Stimulated activated naive CD8-positive, alpha-beta T cell treated with anti-CD3 and anti-CD28 coated beads, Interleukin-15, Interleukin-2, amounts not matched to agents 100 ng/mL and 50 ng/mL, for 24 hours (primary cell): ENCODE data around the gene KISS1.

Experiments
- H3K27ac Mint-ChIP-seq: one replicate; pipeline ENCODE4 v1.8.0; 2021; ENCODE audit warnings: mild to moderate bottlenecking, mixed read lengths
- H3K27me3 Mint-ChIP-seq: one replicate; pipeline ENCODE4 v1.8.0; 2021; ENCODE audit warnings: mixed read lengths
- H3K36me3 Mint-ChIP-seq: one replicate; pipeline ENCODE4 v1.8.0; 2021; ENCODE audit warnings: low read depth, mixed read lengths
- H3K4me1 Mint-ChIP-seq: one replicate; pipeline ENCODE4 v1.8.0; 2021; ENCODE audit warnings: low read depth, mixed read lengths
- H3K4me3 Mint-ChIP-seq: one replicate; pipeline ENCODE4 v1.8.0; 2021; ENCODE audit warnings: mild to moderate bottlenecking, mixed read lengths
- H3K9me3 Mint-ChIP-seq: one replicate; pipeline ENCODE4 v1.8.0; 2021; ENCODE audit warnings: mixed read lengths

Gene KISS1

DNA sequence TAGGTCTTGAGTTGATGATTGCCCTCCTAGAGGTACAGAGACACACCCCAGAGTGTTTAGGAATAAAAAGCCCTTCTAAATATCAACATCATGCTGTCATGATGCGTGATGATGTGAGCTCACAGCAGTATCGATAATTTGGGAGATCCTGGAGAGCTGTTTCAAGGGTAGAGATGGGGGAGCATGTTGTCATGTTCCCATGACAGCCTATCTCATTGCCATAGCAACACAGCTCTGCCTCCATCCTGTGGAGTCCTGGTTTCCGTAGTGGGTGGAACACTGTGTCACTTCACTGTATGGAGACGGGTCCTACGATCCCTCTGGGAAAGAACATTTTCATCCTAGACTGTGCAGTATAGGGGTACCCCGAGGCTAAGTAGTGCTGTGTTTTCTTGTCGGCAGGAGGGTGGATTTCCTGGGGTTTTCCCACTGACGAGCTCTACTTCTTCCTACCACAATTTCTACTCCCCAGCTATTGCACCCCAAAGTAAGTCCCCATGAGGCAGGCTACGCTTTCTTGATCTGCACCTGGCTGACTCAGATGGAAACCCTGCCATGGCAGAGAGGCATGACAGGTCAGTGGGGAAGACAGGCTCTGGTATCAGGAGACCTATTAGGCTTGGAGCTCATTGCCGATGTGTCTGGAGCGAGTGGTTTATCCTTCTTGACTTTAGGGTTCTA lies 7.2 kb downstream of the KISS1 start:
- Mint-ChIP-seq H3K36me3 (no peaks in the 10 kb centered on the region), H3K4me3 (peak overlapping the region; percentile 21), H3K4me1 (peaks cover 20% of the 10 kb centered on the region), H3K27me3 (peaks cover 49% of the 10 kb centered on the region), H3K27ac (no peak overlapping the region), H3K9me3 (no peaks in the 10 kb centered on the region)

DNA sequence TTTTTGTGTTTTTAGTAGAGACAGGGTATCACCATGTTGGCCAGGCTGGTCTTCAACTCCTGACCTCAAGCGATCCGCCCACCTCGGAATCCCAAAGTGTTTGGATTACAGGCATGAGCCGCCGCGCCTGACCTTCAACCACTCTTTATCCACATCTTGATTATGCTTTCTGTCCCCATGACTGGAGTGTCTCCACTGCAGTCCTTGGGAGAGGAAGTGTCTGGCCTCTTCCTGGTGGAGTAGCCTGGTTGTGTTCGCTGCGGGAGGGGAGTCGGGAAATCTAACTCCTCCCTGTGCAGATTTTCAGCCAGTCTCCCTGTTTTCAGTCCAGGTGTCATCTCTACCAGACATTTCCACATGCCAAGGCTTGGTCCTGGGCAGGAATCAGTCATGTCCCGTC lies 9.7 kb downstream of the KISS1 start:
- Mint-ChIP-seq H3K4me1 (peaks cover 20% of the 10 kb centered on the region), H3K4me3 (no peak overlapping the region), H3K27me3 (peaks cover 40% of the 10 kb centered on the region), H3K36me3 (no peaks in the 10 kb centered on the region), H3K27ac (no peak overlapping the region), H3K9me3 (no peaks in the 10 kb centered on the region)

DNA sequence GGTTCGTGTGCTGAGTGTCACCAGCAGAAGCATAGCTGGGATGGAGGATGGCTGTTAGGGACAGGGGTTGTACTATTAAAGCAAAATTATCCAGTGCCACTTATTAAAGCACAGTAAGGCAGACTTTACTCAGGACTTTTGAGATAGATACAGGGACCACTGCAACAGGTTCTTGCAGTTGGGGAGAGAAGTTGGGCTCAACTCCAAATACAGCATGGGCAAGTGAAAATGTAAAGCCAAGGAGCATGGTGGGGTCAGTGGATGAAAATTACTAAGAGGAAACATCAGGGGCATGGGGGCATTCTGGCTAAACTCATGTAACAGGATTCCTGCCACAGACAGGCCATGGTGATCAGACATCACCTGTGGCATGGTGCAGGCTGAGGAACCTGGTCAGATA lies 15.2 kb downstream of the KISS1 start:
- H3K9me3 Mint-ChIP-seq = no peaks in the 10 kb centered on the region
- H3K4me3 Mint-ChIP-seq = no peak overlapping the region
- no peaks in the 10 kb centered on the region for H3K27me3 Mint-ChIP-seq
- no peaks in the 10 kb centered on the region for H3K4me1 Mint-ChIP-seq
- no peak overlapping the region for H3K27ac Mint-ChIP-seq
- no peaks in the 10 kb centered on the region for H3K36me3 Mint-ChIP-seq

DNA sequence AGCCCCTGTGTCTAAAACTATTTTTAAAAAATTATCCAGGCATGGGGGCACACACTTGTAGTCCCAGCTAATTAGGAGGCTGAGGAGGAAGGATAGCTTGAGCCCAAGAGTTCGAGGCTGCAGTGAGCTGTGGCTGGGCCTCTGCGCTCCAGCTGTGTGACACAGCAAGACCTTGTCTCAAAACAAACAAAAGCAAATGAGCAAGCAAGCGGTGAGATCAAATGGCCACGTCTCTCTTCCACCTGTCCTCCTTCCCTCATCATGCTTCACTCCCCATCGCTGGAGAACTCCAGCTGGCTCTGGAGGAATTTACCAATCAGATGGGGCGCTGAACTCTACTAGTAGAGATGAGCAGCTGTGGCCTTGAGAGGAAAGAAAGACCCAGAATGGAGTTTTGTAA lies 16.2 kb downstream of the KISS1 start:
- Mint-ChIP-seq H3K4me1 (no peaks in the 10 kb centered on the region), H3K27me3 (no peaks in the 10 kb centered on the region), H3K27ac (no peak overlapping the region), H3K36me3 (no peaks in the 10 kb centered on the region), H3K4me3 (no peak overlapping the region), H3K9me3 (no peaks in the 10 kb centered on the region)

DNA sequence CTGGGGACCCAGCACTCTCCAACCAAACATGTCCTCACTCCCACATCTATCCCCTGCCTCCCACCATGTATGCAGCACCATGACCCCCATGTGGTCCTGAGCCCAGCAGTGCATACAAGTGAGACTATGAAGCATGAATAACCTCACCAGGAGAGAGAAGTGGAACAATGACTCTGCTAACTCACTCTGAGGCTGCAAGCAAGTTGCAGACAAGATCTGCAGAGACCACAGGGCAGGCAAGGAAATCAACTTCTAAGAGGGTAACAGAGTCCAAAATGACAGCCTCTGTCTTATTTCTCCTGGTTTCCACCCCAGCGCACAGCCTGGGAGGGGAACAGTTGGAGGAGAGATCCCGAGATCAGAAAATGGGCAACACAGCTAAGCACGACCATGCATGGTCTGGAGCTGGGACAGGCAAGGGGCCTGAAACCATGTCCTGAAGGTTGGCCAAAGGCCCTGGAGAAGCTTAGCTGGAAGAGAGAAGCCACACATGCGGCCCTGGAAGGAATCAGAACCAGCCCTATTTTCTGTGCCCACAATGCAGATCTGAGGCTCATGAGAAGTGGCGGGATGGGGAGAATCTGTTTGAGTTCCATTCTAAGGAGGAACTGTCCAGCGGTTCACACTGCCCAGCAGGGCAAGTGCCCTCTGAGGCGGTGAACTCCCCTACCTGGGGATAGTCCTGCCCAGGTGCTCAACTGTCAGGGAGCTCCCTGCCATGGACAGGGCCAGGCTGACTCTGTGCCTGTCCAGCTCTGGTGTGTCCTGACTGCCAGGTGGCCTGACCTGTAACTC lies 17.6 kb downstream of the KISS1 start:
- H3K27ac Mint-ChIP-seq = no peak overlapping the region
- peaks cover 3% of the 10 kb centered on the region for H3K27me3 Mint-ChIP-seq
- no peak overlapping the region for H3K4me3 Mint-ChIP-seq
- H3K9me3 Mint-ChIP-seq = peaks cover 2% of the 10 kb centered on the region
- no peaks in the 10 kb centered on the region for H3K4me1 Mint-ChIP-seq
- H3K36me3 Mint-ChIP-seq = no peaks in the 10 kb centered on the region

DNA sequence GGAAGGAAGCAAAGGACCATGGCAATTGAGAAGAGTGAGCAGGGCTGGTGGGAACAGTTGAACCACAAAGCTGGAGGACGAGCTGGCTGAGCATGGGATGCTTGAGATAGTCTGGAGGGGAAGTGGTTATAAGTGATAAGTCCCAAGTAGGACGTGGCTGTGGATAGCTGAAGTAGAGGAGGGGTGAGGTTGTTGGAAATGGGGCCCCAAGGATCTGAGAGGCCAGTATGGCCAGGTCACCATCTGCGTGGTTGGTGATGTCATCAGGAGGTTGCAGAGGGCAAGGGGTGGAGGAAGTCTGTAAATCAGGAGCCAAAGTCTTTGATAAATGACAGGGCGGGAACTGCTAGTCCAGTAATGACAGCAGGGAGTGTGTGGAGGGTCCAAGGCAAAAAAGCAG lies 19.2 kb downstream of the KISS1 start:
- no peaks in the 10 kb centered on the region for H3K4me1 Mint-ChIP-seq
- no peak overlapping the region for H3K4me3 Mint-ChIP-seq
- H3K9me3 Mint-ChIP-seq = peaks cover 4% of the 10 kb centered on the region
- H3K27ac Mint-ChIP-seq = no peak overlapping the region
- H3K36me3 Mint-ChIP-seq = no peaks in the 10 kb centered on the region
- H3K27me3 Mint-ChIP-seq = peaks cover 6% of the 10 kb centered on the region

DNA sequence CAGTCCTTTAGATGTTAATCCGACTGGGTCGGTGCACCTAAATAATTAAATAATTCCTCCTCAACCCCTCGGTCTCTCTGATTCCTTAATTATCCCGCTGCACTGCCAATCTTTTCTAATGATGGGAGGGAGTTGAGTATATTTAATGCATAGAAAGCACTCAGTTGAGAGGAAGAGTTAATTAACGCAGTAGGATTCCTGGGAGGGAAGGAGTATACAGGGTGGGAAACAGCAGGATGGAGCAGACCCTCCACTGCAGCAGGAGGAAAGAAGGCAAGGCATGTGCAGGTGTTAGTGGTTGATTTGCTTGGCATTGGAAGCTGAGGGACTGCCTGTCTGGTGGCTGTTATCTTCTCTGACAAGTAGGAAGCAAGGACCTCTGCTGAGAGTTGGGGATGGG lies 20.2 kb downstream of the KISS1 start:
- H3K4me1 Mint-ChIP-seq = no peaks in the 10 kb centered on the region
- no peak overlapping the region for H3K27ac Mint-ChIP-seq
- H3K4me3 Mint-ChIP-seq = no peak overlapping the region
- peaks cover 6% of the 10 kb centered on the region for H3K27me3 Mint-ChIP-seq
- H3K36me3 Mint-ChIP-seq = no peaks in the 10 kb centered on the region
- H3K9me3 Mint-ChIP-seq = peaks cover 11% of the 10 kb centered on the region

DNA sequence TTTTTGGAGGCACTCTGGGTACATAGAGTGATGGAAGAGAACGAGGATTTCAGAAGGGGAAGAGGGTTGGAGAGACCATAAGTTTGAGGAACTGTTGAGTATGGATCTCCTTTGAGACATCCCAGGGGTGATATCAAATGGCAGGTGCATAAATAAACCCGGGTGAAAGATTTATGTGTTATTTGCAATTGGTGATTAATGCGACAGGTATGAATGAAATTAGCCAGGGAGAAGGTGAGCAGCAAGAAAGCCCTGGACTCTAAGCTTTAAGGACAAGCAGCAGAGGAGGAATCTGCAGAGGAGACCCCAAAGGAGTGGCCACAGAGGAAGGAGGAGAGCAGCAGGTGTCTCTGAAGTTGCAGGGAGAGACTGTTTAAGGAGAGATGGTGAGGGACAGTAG lies 21.3 kb downstream of the KISS1 start:
- Mint-ChIP-seq H3K27ac (no peak overlapping the region), H3K4me1 (no peaks in the 10 kb centered on the region)

DNA sequence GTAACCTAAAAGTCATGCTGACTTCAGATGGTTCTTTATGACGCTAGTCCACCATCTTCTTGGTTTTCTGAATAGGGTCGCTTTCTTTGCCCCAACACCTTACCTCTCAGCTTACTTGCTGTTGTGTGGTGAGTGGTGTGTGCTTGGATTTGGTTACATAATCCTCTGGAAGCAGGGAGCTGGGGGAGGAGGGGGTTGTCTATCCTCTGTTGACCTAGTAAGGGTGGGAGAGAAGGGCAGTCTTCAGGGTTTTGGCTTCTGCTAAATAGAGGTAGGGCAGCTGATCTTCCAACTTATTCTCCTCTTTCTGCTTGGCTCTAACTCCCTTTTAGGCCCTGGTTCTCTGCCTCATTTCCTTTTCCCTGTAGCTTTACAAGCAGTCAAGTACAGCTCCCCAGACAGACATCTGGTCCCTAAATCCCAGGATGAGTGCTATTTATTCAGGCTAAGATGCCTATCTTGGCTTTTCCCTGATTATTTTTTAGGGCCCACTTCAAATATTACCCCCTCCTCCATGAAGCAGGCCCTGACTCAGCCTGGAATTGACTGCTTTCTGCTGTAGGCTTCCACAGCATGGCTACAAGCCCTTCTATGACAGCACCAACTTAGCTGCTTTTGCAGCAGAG lies 23.8 kb downstream of the KISS1 start:
- Mint-ChIP-seq H3K9me3 (peaks cover 22% of the 10 kb centered on the region), H3K36me3 (no peaks in the 10 kb centered on the region)

More for the DNA sequence above, 21.3 kb downstream of the KISS1 start:
- no peak overlapping the region for H3K4me3 Mint-ChIP-seq
- no peaks in the 10 kb centered on the region for H3K36me3 Mint-ChIP-seq
- H3K9me3 Mint-ChIP-seq = peaks cover 16% of the 10 kb centered on the region
- H3K27me3 Mint-ChIP-seq = peaks cover 6% of the 10 kb centered on the region

DNA sequence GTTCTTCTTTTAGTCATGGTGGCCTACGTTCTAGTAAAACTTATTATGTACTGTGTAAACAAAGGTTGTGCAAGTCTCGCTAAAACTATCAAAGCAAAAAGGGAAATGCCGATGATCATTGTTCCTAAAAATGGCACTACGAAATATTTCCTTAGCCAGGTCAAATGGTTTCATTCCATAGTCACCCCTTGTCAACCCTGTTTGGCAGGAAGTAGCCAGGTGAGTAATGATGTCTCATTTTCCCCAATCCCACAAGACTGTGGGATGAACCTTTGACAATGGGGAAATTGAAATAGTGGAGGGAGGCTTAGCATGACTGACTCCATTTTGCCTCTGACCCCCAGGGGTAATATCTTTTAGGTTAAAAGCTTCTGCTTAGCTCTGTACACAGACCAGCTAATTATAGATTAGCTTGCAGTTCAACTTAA lies 24.5 kb downstream of the KISS1 start:
- peaks cover 22% of the 10 kb centered on the region for H3K9me3 Mint-ChIP-seq
- H3K4me1 Mint-ChIP-seq = no peaks in the 10 kb centered on the region
- H3K27ac Mint-ChIP-seq = no peak overlapping the region
- no peak overlapping the region for H3K4me3 Mint-ChIP-seq
- H3K27me3 Mint-ChIP-seq = peaks cover 6% of the 10 kb centered on the region
- H3K36me3 Mint-ChIP-seq = no peaks in the 10 kb centered on the region

More for the DNA sequence above, 23.8 kb downstream of the KISS1 start:
- H3K4me1 Mint-ChIP-seq = no peaks in the 10 kb centered on the region
- H3K27ac Mint-ChIP-seq = no peak overlapping the region
- peaks cover 6% of the 10 kb centered on the region for H3K27me3 Mint-ChIP-seq
- H3K4me3 Mint-ChIP-seq = no peak overlapping the region

DNA sequence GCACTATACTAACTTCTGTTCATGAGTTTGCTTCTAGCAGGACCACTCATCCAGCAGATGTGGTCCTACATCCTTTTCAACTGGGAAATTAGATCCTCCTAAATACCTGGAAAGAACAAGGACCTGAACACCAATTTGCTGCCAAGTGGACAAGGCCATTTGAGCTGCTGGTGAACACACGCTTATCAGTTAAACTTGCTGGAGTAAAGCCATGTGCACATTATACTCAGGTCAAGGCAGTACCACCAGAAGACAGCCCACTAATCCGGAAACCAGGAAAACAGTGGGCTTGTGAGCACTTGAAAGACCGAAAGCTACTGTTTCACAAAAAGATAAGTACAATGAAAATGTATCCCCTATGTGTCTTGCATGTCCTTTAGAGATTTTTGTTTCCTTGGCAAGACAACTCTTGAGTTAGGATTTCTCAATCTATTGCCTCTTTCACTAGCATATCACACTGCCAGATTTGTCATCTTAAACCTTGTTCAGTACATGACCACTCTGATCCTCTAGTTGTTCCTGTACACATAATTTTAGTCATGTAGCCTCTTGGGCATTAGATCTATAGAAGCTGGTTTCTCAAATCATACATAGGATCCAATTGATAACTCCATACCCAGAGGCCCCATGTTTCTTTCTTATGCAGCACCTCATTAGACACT lies 25.7 kb downstream of the KISS1 start:
- Mint-ChIP-seq H3K9me3 (peaks cover 22% of the 10 kb centered on the region), H3K4me1 (no peaks in the 10 kb centered on the region), H3K36me3 (no peaks in the 10 kb centered on the region), H3K4me3 (no peak overlapping the region), H3K27me3 (peaks cover 6% of the 10 kb centered on the region), H3K27ac (no peak overlapping the region)

DNA sequence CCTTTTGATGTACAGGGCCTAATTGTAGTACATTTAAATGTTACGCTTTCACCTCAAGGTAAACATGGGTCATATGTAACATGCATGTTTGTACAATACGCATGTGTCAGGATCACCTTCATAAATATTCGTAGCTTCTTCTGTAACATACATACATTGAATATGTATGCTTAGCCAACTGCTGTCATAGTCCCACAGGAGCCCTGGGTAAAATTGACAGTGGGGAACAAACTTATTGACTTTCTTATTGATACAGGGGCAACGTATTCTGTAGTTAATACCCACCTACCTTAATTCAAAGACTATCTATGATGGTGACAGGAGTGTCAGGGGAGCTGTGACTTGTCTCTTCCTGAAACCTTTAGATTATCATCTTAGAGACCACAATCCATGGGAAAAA lies 26.4 kb downstream of the KISS1 start:
- H3K27ac Mint-ChIP-seq = no peak overlapping the region
- peaks cover 22% of the 10 kb centered on the region for H3K9me3 Mint-ChIP-seq
- H3K4me1 Mint-ChIP-seq = no peaks in the 10 kb centered on the region
- no peaks in the 10 kb centered on the region for H3K36me3 Mint-ChIP-seq
- H3K4me3 Mint-ChIP-seq = no peak overlapping the region
- H3K27me3 Mint-ChIP-seq = peaks cover 6% of the 10 kb centered on the region

DNA sequence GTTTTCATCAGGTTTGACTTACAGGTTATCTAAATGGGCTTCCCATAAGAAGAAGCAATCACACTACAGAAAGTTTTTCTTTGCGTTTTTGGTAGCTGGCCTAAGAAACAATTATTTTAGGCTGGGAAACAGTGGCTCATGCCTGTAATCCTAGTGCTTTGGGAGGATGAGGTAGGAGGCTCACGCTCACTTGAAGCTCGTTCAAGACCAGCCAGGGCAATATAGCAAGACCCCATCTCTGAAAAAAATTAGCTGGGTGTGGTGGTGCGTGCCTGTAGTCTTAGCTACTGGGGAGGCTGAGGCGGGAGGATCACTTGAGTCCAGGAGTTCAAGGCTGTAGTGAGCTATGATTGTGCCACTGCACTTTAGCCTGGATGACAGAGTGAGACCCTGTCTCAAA lies 28.6 kb downstream of the KISS1 start:
- Mint-ChIP-seq H3K27me3 (no peaks in the 10 kb centered on the region), H3K4me3 (no peak overlapping the region), H3K36me3 (no peaks in the 10 kb centered on the region), H3K27ac (no peak overlapping the region), H3K4me1 (no peaks in the 10 kb centered on the region), H3K9me3 (peaks cover 18% of the 10 kb centered on the region)

DNA sequence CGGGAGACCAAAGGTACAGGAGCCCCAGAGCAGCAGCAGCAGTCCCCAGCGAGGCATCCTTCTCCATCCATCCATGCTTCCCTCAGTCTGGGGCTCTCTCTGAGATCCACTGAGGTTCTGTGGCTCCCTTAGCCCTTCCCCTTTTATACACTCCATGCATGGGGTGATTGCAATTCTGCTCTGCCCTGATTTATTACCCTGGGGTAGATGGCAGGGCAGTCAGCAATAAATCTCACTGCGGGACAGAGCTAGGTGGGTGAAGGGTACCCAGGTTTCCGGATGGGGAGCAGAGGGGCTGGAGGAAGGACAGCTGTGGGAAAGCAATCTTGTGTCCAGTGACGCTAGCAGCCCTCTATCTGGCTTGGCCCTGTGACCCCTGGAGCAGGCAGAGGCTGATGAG lies 30.1 kb downstream of the KISS1 start, which contains the start of gene REN:
Gene REN (minus strand): TSS at position 119 of the 400 bp plus-strand sequence. CDS start 44 bp downstream, at position 75.
- Mint-ChIP-seq H3K36me3 (no peaks in the 10 kb centered on the region), H3K27ac (no peak within 1 kb of the TSS), H3K27me3 (no peaks in the 10 kb centered on the region), H3K9me3 (peaks cover 11% of the 10 kb centered on the region), H3K4me1 (no peaks in the 10 kb centered on the region), H3K4me3 (no peak within 1 kb of the TSS)
